ENCODE data around the gene SMAD3. TPM values are rescaled to one million over a fixed set of nuclear protein-coding genes. Genes with fewer than 3 reads are reported as not detected.

Gene SMAD3
- total and polyA plus RNA-seq, 2 of the 8 experiments (the other 6 are each of a cell fraction or from before 2014, with no cell fraction given) = 10.1 to 12.4 TPM

DNA sequence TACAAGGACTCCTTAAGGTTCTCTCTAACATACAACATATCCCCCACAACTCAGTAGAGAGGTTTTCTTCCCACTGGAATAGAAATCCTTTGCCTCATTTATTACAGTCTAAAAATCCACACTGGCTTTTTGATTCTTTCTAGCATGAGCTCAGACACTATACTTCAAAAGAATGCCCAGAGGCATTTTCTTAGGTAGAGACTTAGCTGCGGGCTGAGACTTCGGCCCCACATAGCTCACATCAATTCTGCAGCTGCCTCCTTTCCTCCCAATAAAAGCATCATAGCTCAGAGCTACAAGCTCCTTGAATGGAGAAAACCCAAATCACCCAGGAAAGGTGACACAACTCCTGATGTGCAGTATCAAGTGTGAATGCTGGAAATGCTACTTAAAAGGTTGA is 136.7 kb downstream of the SMAD3 start:
- Histone ChIP-seq H3K56ac (replicated peaks; ENCODE audit: insufficient read length, low read depth, low read length) (no peak overlapping the region), H3K4me1 (replicated peaks in 1 of 4; ENCODE audit: control insufficient read depth in 3 of 4, insufficient read depth in 4 of 4, low read length in 3 of 4) (peaks cover 0 to 3% (median 1%) of the 10 kb centered on the region in 4 experiments; a peak in 2 of 7 replicates), H3K18ac (ENCODE audit: extremely low read depth, low read length) (no peak overlapping the region), H3K4me2 (ENCODE audit: insufficient read depth in 1 of 2, low read depth in 2 of 2, low read length in 2 of 2) (no peak overlapping the region), H2BK120ac (replicated peaks; ENCODE audit: low read depth, low read length) (no peak overlapping the region), H3K9ac (replicated peaks in 1 of 4; ENCODE audit: extremely low read depth in 1 of 4, low read depth in 3 of 4, low read length in 3 of 4) (no peak overlapping the region), H3K14ac (ENCODE audit: insufficient read length) (no peak overlapping the region), H4K91ac (replicated peaks; ENCODE audit: insufficient read length, low read length) (no peak overlapping the region), H3K23ac (ENCODE audit: insufficient read length) (no peak overlapping the region), H3K36me3 (ENCODE audit: control insufficient read depth in 2 of 4, insufficient read depth in 4 of 4, low read length in 3 of 4) (peaks cover 0 to 33% (median 10%) of the 10 kb centered on the region in 4 experiments; a peak in 5 of 8 replicates), H4K8ac (ENCODE audit: extremely low read depth, insufficient read depth, low read length) (no peak overlapping the region), H2AFZ (ENCODE audit: low read length) (no peak overlapping the region), H3K9me3 (ENCODE audit: insufficient read depth in 2 of 2, low read depth in 1 of 2, low read length in 1 of 2) (no peaks in the 10 kb centered on the region), H3K4ac (replicated peaks; ENCODE audit: insufficient read length, low read depth, low read length) (no peak overlapping the region), H4K20me1 (replicated peaks in 1 of 2; ENCODE audit: control insufficient read depth in 1 of 2, insufficient read depth in 2 of 2, low read length in 2 of 2) (no peaks in the 10 kb centered on the region), H3K79me2 (ENCODE audit: control insufficient read depth in 1 of 2, insufficient read depth in 2 of 2, low read length in 2 of 2) (no peaks in the 10 kb centered on the region), H4K5ac (ENCODE audit: insufficient read length, low read depth, low read length) (no peak overlapping the region), H3K27ac (ENCODE audit: low read depth, low read length) (no peak overlapping the region), H3K4me3 (ENCODE audit: extremely low read depth in 1 of 4, insufficient read depth in 2 of 4, low read depth in 3 of 4, low read length in 4 of 4) (no peak overlapping the region), H2BK15ac (ENCODE audit: low read length) (no peak overlapping the region), H3K23me2 (ENCODE audit: low read depth, low read length) (peaks cover 2% of the 10 kb centered on the region; the same call in 1 of the 2 replicates), H2BK20ac (ENCODE audit: low read length) (no peak overlapping the region), H2AK5ac (ENCODE audit: low read depth, low read length) (no peak overlapping the region), H2BK5ac (ENCODE audit: low read depth, low read length) (no peak overlapping the region), H3K79me1 (ENCODE audit: low read depth, low read length) (peaks cover 2% of the 10 kb centered on the region), H2BK12ac (ENCODE audit: low read depth, low read length) (no peak overlapping the region), H3K27me3 (replicated peaks in 1 of 4; ENCODE audit: control insufficient read depth in 3 of 4, extremely low read depth in 1 of 4, insufficient read depth in 3 of 4, low read length in 3 of 4) (no peaks in the 10 kb centered on the region)
- FAIRE-seq (no peak), DNase-seq (ENCODE audit: low read depth in 1 of 2, low spot score in 2 of 2) (no peak)
- 88% methylated on average over 2 of the region's 2 CpGs; no CpG with 5 or more reads in 1 of the 2 experiments for WGBS, 2 experiments (ENCODE audit: extremely low coverage in 1 of 2, insufficient coverage in 1 of 2, insufficient read length in 1 of 2, insufficient replicate concordance in 2 of 2, low coverage in 1 of 2, low lambda C conversion rate in 2 of 2, missing lambda C conversion rate in 1 of 2)
- ChIA-PET POLR2A (ENCODE audit: partially characterized antibody) (interaction anchor here (0.9 kb wide), 1 partner anchor 10 kb away, joined by 3 read pairs; no protein-coding TSS in a partner anchor), CTCF (ENCODE audit: partially characterized antibody) (interaction anchor here (1.1 to 1.2 kb wide), 2 partner anchors 254 to 256 kb away, joined by 3 read pairs; no protein-coding TSS in a partner anchor)
- TF ChIP-seq CBX5 (IDR thresholded peaks at IDR 0.05; ENCODE audit: low read depth, low read length) (no peak), KDM4A (IDR thresholded peaks at IDR 0.05; ENCODE audit: low read depth, low read length, severe bottlenecking) (no peak), SP1 (IDR thresholded peaks at IDR 0.05; ENCODE audit: low read depth, low read length) (no peak), SRF (IDR thresholded peaks at IDR 0.05; ENCODE audit: low read depth, low read length) (no peak), GABPA (IDR thresholded peaks at IDR 0.05; ENCODE audit: borderline replicate concordance, insufficient read depth, low read length) (no peak), JUND (IDR thresholded peaks at IDR 0.05; ENCODE audit: low read length) (no peak), ZNF274 (IDR thresholded peaks at IDR 0.05; ENCODE audit: borderline replicate concordance, extremely low read depth, low read length) (no peak)

Data from H1 (cell line).